NT2/D1 (cell line): ENCODE results near the gene PYGO2.

Experiments
- SUZ12 ChIP-seq: IDR thresholded peaks from 2 replicates; pipeline ENCODE4 v1.6.1; 2011; ENCODE audit not compliant: insufficient read length, insufficient read depth; ENCODE audit errors: extremely low read depth
- YY1 ChIP-seq: IDR thresholded peaks from 2 replicates; pipeline ENCODE4 v1.6.1; 2011; ENCODE audit not compliant: insufficient read length, insufficient read depth
- ZNF274 ChIP-seq: IDR thresholded peaks from 2 replicates; pipeline ENCODE4 v1.6.1; 2011; ENCODE audit warnings: mild to moderate bottlenecking, low read depth, low read length

GRCh38 chr1:154974102-154974807, 12.7 kb upstream of the PYGO2 start, which contains the start of gene CKS1B:
- TF ChIP-seq ZNF274, result no peak
- no peak for TF ChIP-seq YY1
- no peak for TF ChIP-seq SUZ12
